ENCODE measurements around the gene UTP15. TPM values are rescaled to one million over a fixed set of nuclear protein-coding genes. Genes with fewer than 3 reads are reported as not detected.

Gene UTP15
- total and polyA plus RNA-seq, 2 donors (not counting 1 experiment from before 2014, with no cell fraction given): 13.2 to 17.0 TPM

DNA sequence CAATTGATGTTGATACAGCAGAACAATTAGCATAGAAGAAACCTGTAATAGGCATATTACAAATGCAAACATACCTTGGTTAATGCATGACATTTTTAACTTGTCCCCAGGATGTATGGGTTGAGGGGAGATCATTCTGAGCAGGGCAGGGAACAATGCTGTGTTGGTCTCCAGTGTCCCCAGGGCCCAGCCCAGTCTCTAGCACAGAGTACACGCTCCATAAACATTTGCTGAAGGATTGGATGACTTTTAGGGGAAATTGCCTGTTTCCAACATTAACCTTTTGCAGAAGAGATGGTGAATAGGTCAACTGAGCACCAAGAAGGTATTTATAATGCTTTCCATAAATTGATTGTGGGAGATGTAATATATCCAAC, 20.2 kb upstream of the UTP15 start:
- H3K27me3 ChIP-seq (ENCODE audit: control insufficient read depth, insufficient read depth, low read length): no peaks in the 10 kb centered on the region
- no peaks in the 10 kb centered on the region for H3K9me3 ChIP-seq (ENCODE audit: control insufficient read depth, insufficient read depth, low read depth, low read length)
- H3K9ac ChIP-seq (ENCODE audit: insufficient read depth, low read length): no peak overlapping the region
- H3K36me3 ChIP-seq (ENCODE audit: control insufficient read depth, insufficient read depth, low read length): no peaks in the 10 kb centered on the region
- H4K20me1 ChIP-seq (ENCODE audit: control insufficient read depth, extremely low read depth, insufficient read depth, low read length): no peaks in the 10 kb centered on the region
- no peak overlapping the region for H3K4me2 ChIP-seq (ENCODE audit: extremely low read depth, insufficient read depth, low read length)
- no peak for DNase-seq (ENCODE audit: low read depth in 2 of 2)
- TF ChIP-seq, protein P1, sequence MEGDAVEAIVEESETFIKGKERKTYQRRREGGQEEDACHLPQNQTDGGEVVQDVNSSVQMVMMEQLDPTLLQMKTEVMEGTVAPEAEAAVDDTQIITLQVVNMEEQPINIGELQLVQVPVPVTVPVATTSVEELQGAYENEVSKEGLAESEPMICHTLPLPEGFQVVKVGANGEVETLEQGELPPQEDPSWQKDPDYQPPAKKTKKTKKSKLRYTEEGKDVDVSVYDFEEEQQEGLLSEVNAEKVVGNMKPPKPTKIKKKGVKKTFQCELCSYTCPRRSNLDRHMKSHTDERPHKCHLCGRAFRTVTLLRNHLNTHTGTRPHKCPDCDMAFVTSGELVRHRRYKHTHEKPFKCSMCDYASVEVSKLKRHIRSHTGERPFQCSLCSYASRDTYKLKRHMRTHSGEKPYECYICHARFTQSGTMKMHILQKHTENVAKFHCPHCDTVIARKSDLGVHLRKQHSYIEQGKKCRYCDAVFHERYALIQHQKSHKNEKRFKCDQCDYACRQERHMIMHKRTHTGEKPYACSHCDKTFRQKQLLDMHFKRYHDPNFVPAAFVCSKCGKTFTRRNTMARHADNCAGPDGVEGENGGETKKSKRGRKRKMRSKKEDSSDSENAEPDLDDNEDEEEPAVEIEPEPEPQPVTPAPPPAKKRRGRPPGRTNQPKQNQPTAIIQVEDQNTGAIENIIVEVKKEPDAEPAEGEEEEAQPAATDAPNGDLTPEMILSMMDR (conservative IDR thresholded peaks at IDR 0.05 in 1 of 2, IDR thresholded peaks at IDR 0.05 in 1 of 2; ENCODE audit: low read depth in 1 of 2, low read length in 2 of 2): no peak
- no peaks in the 10 kb centered on the region for H3K79me2 ChIP-seq (ENCODE audit: control insufficient read depth, insufficient read depth, low read length)
- no peak overlapping the region for H3K4me3 ChIP-seq (replicated peaks in 1 of 4; ENCODE audit: control extremely low read depth in 1 of 4, insufficient read depth in 1 of 4, low read depth in 3 of 4, low read length in 4 of 4)
- no peak overlapping the region for H3K27ac ChIP-seq (ENCODE audit: insufficient read depth, low read length)
- H2AFZ ChIP-seq (ENCODE audit: low read length): no peak overlapping the region
- peaks cover 5% of the 10 kb centered on the region for H3K4me1 ChIP-seq (ENCODE audit: control insufficient read depth, extremely low read depth, insufficient read depth, low read length)

DNA sequence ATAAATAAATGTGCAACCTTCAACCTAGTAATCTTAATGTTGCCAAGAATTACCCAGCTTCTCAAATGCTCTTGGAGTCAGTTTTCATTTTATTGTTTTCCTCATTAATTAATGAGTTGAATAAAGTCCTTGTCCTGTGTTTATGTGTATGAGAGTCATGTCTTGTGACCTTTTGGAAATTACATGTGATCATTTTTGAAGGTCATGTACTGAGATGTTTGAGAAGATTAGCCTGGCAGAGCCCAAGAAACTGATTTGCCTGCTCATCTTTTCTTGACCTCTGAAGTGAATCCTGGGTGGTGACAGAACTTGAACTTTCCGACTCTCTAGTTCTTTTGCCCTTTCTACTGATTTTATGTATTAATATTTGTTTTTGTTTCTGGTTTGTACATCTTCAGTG, 15.5 kb upstream of the UTP15 start:
- H3K79me2 ChIP-seq (ENCODE audit: control insufficient read depth, insufficient read depth, low read length): no peaks in the 10 kb centered on the region
- DNase-seq (ENCODE audit: low read depth in 2 of 2): no peak

DNA sequence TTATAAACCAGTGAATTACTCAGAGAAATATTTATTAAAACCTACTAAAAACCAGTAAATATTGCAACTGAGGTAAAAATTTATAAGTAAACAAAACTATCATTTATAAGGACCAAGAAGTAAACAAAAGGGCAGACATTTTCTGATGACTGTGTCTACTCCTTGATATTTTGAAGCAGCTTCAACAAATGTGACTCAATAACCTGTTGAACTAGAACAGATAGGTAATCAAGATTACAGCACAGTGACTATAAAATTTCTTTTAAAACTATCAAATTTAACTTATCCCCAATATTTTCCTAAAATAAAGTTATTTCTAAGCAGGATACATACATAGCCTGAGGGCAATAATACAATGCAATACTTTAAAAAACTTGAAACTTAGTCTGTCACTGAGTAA, 12.9 kb upstream of the UTP15 start:
- no peak for DNase-seq (ENCODE audit: low read depth in 2 of 2)
- TF ChIP-seq, protein P1 (conservative IDR thresholded peaks at IDR 0.05 in 1 of 2, IDR thresholded peaks at IDR 0.05 in 1 of 2; ENCODE audit: low read depth in 1 of 2, low read length in 2 of 2): no peak
- no peak for TF ChIP-seq EZH2 (IDR thresholded peaks at IDR 0.05; ENCODE audit: low read length, missing control alignments)

More for the DNA sequence above, 15.5 kb upstream of the UTP15 start:
- Histone ChIP-seq H3K27ac (ENCODE audit: insufficient read depth, low read length) (no peak overlapping the region), H4K20me1 (ENCODE audit: control insufficient read depth, extremely low read depth, insufficient read depth, low read length) (no peaks in the 10 kb centered on the region), H3K27me3 (ENCODE audit: control insufficient read depth, insufficient read depth, low read length) (no peaks in the 10 kb centered on the region), H3K4me1 (ENCODE audit: control insufficient read depth, extremely low read depth, insufficient read depth, low read length) (no peaks in the 10 kb centered on the region), H2AFZ (ENCODE audit: low read length) (no peak overlapping the region), H3K4me3 (replicated peaks in 1 of 4; ENCODE audit: control extremely low read depth in 1 of 4, insufficient read depth in 1 of 4, low read depth in 3 of 4, low read length in 4 of 4) (no peak overlapping the region), H3K9ac (ENCODE audit: insufficient read depth, low read length) (no peak overlapping the region), H3K9me3 (ENCODE audit: control insufficient read depth, insufficient read depth, low read depth, low read length) (no peaks in the 10 kb centered on the region), H3K36me3 (ENCODE audit: control insufficient read depth, insufficient read depth, low read length) (peaks cover 4% of the 10 kb centered on the region), H3K4me2 (ENCODE audit: extremely low read depth, insufficient read depth, low read length) (no peak overlapping the region)
- TF ChIP-seq EZH2 (IDR thresholded peaks at IDR 0.05; ENCODE audit: low read length, missing control alignments): no peak
- TF ChIP-seq, protein P1 (conservative IDR thresholded peaks at IDR 0.05 in 1 of 2, IDR thresholded peaks at IDR 0.05 in 1 of 2; ENCODE audit: low read depth in 1 of 2, low read length in 2 of 2): no peak

More for the DNA sequence above, 12.9 kb upstream of the UTP15 start:
- Histone ChIP-seq H3K79me2 (ENCODE audit: control insufficient read depth, insufficient read depth, low read length) (no peaks in the 10 kb centered on the region), H3K4me1 (ENCODE audit: control insufficient read depth, extremely low read depth, insufficient read depth, low read length) (no peaks in the 10 kb centered on the region), H3K27ac (ENCODE audit: insufficient read depth, low read length) (no peak overlapping the region), H3K4me3 (replicated peaks in 1 of 4; ENCODE audit: control extremely low read depth in 1 of 4, insufficient read depth in 1 of 4, low read depth in 3 of 4, low read length in 4 of 4) (no peak overlapping the region), H3K9me3 (ENCODE audit: control insufficient read depth, insufficient read depth, low read depth, low read length) (no peaks in the 10 kb centered on the region), H2AFZ (ENCODE audit: low read length) (no peak overlapping the region), H3K9ac (ENCODE audit: insufficient read depth, low read length) (no peak overlapping the region), H4K20me1 (ENCODE audit: control insufficient read depth, extremely low read depth, insufficient read depth, low read length) (no peaks in the 10 kb centered on the region), H3K36me3 (ENCODE audit: control insufficient read depth, insufficient read depth, low read length) (peaks cover 5% of the 10 kb centered on the region), H3K27me3 (ENCODE audit: control insufficient read depth, insufficient read depth, low read length) (no peaks in the 10 kb centered on the region), H3K4me2 (ENCODE audit: extremely low read depth, insufficient read depth, low read length) (no peak overlapping the region)
